Sigmoid colon (tissue), 7 donors: ENCODE results near the gene IRF2BP2. TPM values are rescaled to one million over a fixed set of nuclear protein-coding genes. Genes with fewer than 3 reads are reported as not detected.
A peak's percentile ranks its signal among the peaks of the same experiment; 100 is the strongest.

Experiments used
- DNase-seq: peaks from one replicate; pipeline ENCODE4 v3.0.0-alpha.2; 2019
- H3K27ac ChIP-seq, 4 donors: fragments of 200-600 bp; sonication (generic); one replicate each; pipeline ENCODE4 v1.5.1; 2016 to 2019; ENCODE audit warnings: mild to moderate bottlenecking in 1 of 4
- H3K27me3 ChIP-seq, 3 donors: fragments of 200-600 bp; sonication (generic); one replicate each; pipeline ENCODE4 v1.5.1; 2019; ENCODE audit warnings: mild to moderate bottlenecking in 1 of 3
- H3K36me3 ChIP-seq, 4 donors: fragments of 200-600 bp; sonication (generic); one replicate each; pipeline ENCODE4 v1.5.1; 2016 to 2019
- H3K4me1 ChIP-seq, 4 donors: fragments of 200-600 bp; sonication (generic); one replicate each; pipeline ENCODE4 v1.5.1; 2017 to 2019
- H3K4me3 ChIP-seq, 4 donors: fragments of 200-600 bp; sonication (generic); one replicate each; pipeline ENCODE4 v1.5.1; 2017 to 2019; ENCODE audit warnings: mild to moderate bottlenecking in 2 of 4, moderate library complexity in 1 of 4
- H3K9me3 ChIP-seq, 4 donors: fragments of 200-600 bp in 3 of 4; sonication (generic) in 3 of 4; one replicate each; pipeline versions ENCODE4 v1.5.1 to v1.6.1; 2013 to 2019
- EP300 ChIP-seq, 4 donors: sonication (generic); formaldehyde crosslinking; IDR thresholded peaks; one replicate each; pipeline ENCODE4 v1.6.1; 2017; ENCODE audit warnings: antibody characterized with exemption in 4 of 4
- POLR2A ChIP-seq, 2 donors: fragments of 450-650 bp; IDR thresholded peaks; one replicate each; pipeline ENCODE4 v1.6.1; 2016; ENCODE audit warnings: antibody characterized with exemption in 2 of 2, mild to moderate bottlenecking in 2 of 2, moderate library complexity in 2 of 2
- POLR2AphosphoS5 ChIP-seq, 4 donors: sonication (generic); formaldehyde crosslinking; IDR thresholded peaks; one replicate each; pipeline ENCODE4 v1.6.1; 2017; ENCODE audit warnings: antibody characterized with exemption in 4 of 4
- WGBS, 2 donors: extraction: QIAGEN DNeasy Blood & Tissue Kit; methylation state at CpG; one replicate each; pipeline ENCODE4 v1.1.7; 2013; 5-methylcytosine and 5-hydroxymethylcytosine counted together
- intact Hi-C: fragments of 100-400 bp; cut with DNase I; formaldehyde crosslinking; loops from one replicate; pipeline ENCODE4 v1.15.1; 2023
- polyA plus RNA-seq, 3 donors: library from polyadenylated mRNA; stranded (reverse); fragments of 200-250 nt; gene quantifications; one replicate each; pipeline ENCODE4 v1.2.3, GENCODE V29; 2013
- total RNA-seq, 4 donors: library from RNA; depleted of rRNA; stranded (reverse); fragments of >200 nt; gene quantifications; one replicate each; pipeline ENCODE4 v1.1.0, GENCODE V29; 2016
- TF ChIP-seq, protein P1 (sequence below), 4 experiments: fragments of 450-650 bp in 3 of 4; fragments of 200-600 bp in 1 of 4; IDR thresholded peaks; one replicate each; pipeline ENCODE4 v1.5.1; 2016 to 2019; ENCODE audit warnings: antibody characterized with exemption in 4 of 4, mild to moderate bottlenecking in 3 of 4, moderate library complexity in 2 of 4
- donor health status: healthy with polysubstance abuse.
- donor health status: Bipolar disorder and iron deficiency.
- donor health status: healthy.

Gene IRF2BP2
- total and polyA plus RNA-seq, 7 donors = 39.1 to 86.9 (median 59.6) TPM

DNA sequence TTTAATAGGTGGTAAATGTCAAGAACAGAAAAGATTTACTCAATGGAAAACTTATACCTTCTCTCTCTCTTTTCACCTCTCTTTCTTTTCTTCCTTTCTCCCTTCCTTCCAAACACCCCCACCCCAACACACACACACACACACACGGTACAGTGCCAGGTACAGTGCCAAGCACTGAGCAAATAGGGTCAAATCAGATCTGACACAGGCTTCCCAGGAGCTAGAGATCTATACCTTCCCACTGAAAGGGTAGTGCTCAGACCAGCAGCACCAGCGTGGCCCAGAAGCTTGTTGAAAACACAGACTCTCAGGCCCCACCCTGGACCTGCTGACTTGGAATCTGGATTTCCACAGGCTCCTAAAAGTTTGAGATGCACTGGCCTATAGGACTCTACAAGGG is 31.9 kb downstream of the IRF2BP2 start:
- H3K27me3 ChIP-seq = no peaks in the 10 kb centered on the region
- no peaks in the 10 kb centered on the region for H3K36me3 ChIP-seq
- H3K4me3 ChIP-seq = no peak overlapping the region
- TF ChIP-seq POLR2AphosphoS5 (IDR thresholded peaks at IDR 0.05) (no peak), EP300 (IDR thresholded peaks at IDR 0.05) (no peak), POLR2A (IDR thresholded peaks at IDR 0.05) (no peak)
- TF ChIP-seq, protein P1, sequence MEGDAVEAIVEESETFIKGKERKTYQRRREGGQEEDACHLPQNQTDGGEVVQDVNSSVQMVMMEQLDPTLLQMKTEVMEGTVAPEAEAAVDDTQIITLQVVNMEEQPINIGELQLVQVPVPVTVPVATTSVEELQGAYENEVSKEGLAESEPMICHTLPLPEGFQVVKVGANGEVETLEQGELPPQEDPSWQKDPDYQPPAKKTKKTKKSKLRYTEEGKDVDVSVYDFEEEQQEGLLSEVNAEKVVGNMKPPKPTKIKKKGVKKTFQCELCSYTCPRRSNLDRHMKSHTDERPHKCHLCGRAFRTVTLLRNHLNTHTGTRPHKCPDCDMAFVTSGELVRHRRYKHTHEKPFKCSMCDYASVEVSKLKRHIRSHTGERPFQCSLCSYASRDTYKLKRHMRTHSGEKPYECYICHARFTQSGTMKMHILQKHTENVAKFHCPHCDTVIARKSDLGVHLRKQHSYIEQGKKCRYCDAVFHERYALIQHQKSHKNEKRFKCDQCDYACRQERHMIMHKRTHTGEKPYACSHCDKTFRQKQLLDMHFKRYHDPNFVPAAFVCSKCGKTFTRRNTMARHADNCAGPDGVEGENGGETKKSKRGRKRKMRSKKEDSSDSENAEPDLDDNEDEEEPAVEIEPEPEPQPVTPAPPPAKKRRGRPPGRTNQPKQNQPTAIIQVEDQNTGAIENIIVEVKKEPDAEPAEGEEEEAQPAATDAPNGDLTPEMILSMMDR (IDR thresholded peaks at IDR 0.05) = no peak
- H3K4me1 ChIP-seq = peaks cover 0 to 24% (median 18%) of the 10 kb centered on the region in 4 donors
- H3K27ac ChIP-seq = no peak overlapping the region
- WGBS, 2 donors = 75 to 90% methylated on average over 2 of the region's 2 CpGs
- DNase-seq = no peak
- intact Hi-C loops = no loop called here
- no peaks in the 10 kb centered on the region for H3K9me3 ChIP-seq

DNA sequence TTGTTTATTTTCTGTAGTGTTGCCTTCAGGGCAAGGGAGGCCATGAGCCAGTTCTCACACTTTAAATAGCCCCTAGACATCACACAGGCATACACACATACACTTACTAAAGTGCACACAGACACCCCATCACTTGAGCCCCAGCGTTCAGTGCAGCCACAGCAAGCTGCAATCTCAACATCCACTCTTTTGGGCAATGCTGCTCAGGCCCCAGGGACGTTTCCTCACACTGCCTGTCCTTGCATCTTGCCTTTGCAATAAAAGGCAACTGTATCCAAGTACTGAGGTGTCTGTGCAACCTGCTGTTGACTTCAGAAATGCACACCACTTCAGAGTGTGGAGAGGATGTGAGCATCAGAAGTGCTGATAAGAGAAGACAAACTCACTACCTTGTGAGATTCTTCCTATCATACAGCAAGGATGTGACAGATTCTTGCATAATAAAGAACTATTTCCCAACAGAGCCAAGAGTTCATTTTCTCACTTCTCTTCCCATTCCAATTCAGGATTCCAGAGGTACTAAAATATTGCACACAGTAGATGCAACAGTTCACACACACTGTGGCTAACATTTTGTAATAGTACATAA is 36.2 kb downstream of the IRF2BP2 start:
- TF ChIP-seq POLR2A (IDR thresholded peaks at IDR 0.05) (no peak), POLR2AphosphoS5 (IDR thresholded peaks at IDR 0.05) (no peak), EP300 (IDR thresholded peaks at IDR 0.05) (no peak)
- TF ChIP-seq, protein P1 (IDR thresholded peaks at IDR 0.05) = no peak

DNA sequence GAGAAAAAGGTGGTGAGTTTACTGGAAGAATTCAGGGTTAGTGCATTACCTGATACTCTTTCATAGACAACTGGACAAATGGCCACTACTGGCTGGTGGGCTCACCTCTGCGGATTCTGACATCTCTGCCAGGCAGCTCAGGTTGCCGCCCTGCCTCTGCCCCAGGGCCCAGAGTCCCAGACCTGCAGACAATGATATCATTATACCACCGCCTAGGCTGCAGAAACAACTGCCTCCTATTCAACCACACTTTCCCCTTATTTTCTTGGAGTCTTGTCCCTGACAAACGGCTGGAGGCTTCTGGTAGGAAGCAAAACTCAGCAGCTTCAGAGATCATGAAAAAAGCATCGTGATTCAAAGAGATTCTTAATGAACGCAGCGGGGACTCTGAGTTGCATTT is 37.0 kb downstream of the IRF2BP2 start:
- 85% methylated on average over 7 of the region's 7 CpGs for WGBS, 2 donors
- DNase-seq = no peak
- H3K27me3 ChIP-seq = no peaks in the 10 kb centered on the region
- intact Hi-C loops = no loop called here
- H3K4me3 ChIP-seq = no peak overlapping the region
- no peak for TF ChIP-seq POLR2AphosphoS5 (IDR thresholded peaks at IDR 0.05)
- TF ChIP-seq, protein P1 (IDR thresholded peaks at IDR 0.05) = no peak
- TF ChIP-seq EP300 (IDR thresholded peaks at IDR 0.05) = no peak
- no peak for TF ChIP-seq POLR2A (IDR thresholded peaks at IDR 0.05)
- no peaks in the 10 kb centered on the region for H3K9me3 ChIP-seq
- peaks cover 0 to 8% (median 3%) of the 10 kb centered on the region in 4 donors for H3K4me1 ChIP-seq
- H3K27ac ChIP-seq = no peak overlapping the region
- H3K36me3 ChIP-seq = no peaks in the 10 kb centered on the region

More for the DNA sequence above, 36.2 kb downstream of the IRF2BP2 start:
- H3K9me3 ChIP-seq = no peaks in the 10 kb centered on the region
- DNase-seq = no peak
- intact Hi-C loops = no loop called here
- H3K4me3 ChIP-seq = no peak overlapping the region
- 57 to 67% methylated on average over 2 of the region's 2 CpGs for WGBS, 2 donors
- H3K36me3 ChIP-seq = no peaks in the 10 kb centered on the region
- peak overlapping the region in 1 of 4 donors; percentile 28 for H3K27ac ChIP-seq
- H3K27me3 ChIP-seq = no peaks in the 10 kb centered on the region
- peaks cover 0 to 8% (median 3%) of the 10 kb centered on the region in 4 donors for H3K4me1 ChIP-seq

DNA sequence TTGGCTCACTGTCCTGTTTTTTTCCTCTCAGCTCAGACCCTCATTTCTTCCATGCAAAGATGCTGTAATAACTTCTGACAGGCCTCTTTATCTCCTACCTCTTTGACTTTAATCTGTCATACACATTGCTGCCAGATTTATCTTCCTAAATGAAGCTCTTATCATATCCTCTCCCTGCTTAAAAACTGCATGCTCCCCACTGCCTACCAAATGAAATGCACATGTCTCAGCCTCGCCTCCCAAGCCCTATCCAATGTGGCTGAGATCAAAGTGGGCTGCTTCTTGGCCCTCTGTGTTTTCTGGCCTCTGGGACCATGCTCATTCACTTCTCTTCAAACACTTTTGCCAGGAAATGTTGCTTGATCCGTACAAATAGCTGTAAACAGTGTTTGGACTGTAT is 38.3 kb downstream of the IRF2BP2 start:
- H3K9me3 ChIP-seq = no peaks in the 10 kb centered on the region
- no peaks in the 10 kb centered on the region for H3K27me3 ChIP-seq
- intact Hi-C loops = no loop called here
- no peak overlapping the region for H3K4me3 ChIP-seq
- no peak overlapping the region for H3K27ac ChIP-seq
- H3K36me3 ChIP-seq = no peaks in the 10 kb centered on the region
- no peak for DNase-seq
- peaks cover 0 to 8% (median 3%) of the 10 kb centered on the region in 4 donors for H3K4me1 ChIP-seq
- TF ChIP-seq EP300 (IDR thresholded peaks at IDR 0.05) (no peak), POLR2AphosphoS5 (IDR thresholded peaks at IDR 0.05) (no peak), POLR2A (IDR thresholded peaks at IDR 0.05) (no peak)
- TF ChIP-seq, protein P1 (IDR thresholded peaks at IDR 0.05) = no peak
- 75 to 78% methylated on average over 2 of the region's 2 CpGs for WGBS, 2 donors
